Muscle of back (tissue), 11 donors: ENCODE data around the gene TSPO. TPM values are rescaled to one million over a fixed set of nuclear protein-coding genes. Genes with fewer than 3 reads are reported as not detected.
A peak's percentile ranks its signal among the peaks of the same experiment; 100 is the strongest.

Source experiments
- DNase-seq, 3 donors: peaks; one replicate each; pipeline versions ENCODE4 v3.0.0 to v3.0.0-alpha.2; 2013
- polyA plus RNA-seq, 10 donors: library from polyadenylated mRNA; unstranded; fragments of 120-200 nt; gene quantifications; one replicate each; pipeline ENCODE4 v1.2.1, GENCODE V29; 2013; ENCODE audit not compliant: insufficient read length in 10 of 10

TSPO gene
- polyA plus RNA-seq, 10 donors: 38.7 to 80.9 (median 53.9) TPM

DNA sequence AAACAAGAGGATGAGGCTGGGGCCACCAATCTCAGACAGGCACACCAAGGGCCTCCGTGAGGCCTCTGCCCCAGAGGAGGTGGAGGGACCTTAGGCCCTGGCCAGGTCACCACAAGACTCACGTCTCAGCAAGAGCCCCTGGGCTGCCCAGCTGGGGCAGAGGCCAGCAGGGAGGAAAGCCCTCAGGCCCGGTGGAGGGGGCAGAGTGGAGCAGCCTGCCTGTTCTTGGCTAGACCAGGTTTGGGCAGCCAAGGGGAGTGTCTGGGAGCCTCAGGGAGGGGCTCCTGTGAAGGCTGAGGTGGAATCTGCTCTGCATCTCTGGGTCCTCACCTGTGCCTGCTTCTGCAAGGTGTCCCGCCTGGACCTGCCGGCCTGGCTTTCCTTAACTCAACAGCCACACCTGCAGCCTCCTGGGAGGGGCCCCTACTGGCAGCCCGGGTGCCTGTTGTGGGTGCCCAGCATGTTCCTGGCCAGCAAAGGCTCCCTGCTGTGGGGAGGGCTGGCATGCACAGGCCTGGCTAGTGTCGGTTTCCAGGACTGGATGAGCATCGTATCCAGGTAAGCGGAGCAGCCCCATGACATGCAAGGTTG is 23.7 kb downstream of the TSPO start:
- DNase-seq: no peak

DNA sequence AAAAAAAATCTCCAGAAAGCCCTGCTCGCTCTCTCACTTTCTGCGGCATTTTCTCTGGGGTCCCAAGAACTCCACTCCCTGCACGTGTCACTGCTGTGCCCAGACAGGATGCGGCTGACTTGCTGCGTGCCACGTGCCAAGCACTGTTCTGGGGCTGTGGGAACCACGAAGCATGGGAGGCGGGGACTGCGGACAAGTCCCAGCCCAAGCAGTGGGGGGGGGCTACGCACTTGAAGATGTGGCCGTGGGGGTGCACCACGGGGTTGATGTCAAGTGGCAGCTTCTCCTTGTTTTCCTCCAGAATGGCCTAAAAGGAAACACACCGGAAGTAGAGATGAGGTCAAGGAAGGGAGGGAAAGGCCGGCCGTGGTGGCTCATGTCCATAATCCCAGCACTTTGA is 24.7 kb downstream of the TSPO start:
- no peak for DNase-seq

DNA sequence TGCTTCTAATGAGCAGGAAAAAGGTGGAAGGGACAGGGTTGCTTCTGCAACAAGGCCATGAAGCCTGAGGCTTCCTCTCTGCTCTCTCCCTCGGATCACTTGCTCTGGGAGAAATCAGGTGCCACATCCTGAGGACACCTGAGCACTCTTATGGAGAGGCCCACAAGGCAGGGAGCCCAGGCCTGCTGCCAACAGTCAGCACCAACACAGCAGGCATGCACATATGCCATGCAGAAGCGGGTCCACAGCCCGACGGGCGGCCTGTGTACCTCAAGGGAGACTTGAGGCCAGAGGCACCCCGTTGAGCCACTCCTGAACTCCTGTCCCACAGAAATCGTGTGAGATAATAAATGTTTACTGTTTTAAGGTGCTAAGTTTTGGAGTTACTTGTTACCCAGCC is 26.1 kb downstream of the TSPO start:
- no peak for DNase-seq

DNA sequence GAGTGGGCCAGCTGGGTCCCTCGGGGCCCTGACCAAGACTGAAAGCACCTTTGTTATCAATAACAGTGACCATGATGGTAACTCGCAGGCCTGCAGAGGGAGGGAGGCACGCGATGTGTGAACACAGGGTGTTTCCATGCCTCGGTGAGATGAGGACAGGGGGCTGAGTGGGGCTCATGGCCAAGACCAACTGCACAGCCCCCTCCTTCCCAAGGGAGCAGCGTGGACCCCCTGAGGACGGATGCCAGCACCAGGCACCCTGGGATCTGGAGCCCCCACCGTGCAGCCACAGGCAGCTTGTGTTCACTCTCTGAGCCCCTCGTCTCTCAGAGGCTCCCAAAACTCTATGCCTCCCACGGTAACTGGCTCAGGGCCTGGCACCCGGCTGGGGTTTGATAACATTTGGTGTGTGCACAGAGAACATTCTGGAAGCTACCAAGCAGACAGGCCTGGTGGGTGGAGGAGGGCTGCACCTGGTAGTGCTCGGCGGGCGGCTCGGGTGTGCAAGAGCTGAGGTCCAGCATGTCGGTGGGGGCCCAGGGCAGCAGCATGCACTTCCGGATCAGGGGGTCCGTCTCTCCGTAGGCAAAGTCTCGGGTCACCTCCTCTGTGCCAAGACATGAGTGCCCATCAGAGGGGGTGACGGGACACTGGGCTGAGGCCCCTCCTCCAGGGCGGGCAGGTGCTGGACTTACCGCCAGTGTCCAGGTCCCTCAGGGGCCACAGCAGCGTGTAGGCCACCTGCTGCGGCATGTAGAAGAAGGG is 28.0 kb downstream of the TSPO start:
- DNase-seq: no peak

DNA sequence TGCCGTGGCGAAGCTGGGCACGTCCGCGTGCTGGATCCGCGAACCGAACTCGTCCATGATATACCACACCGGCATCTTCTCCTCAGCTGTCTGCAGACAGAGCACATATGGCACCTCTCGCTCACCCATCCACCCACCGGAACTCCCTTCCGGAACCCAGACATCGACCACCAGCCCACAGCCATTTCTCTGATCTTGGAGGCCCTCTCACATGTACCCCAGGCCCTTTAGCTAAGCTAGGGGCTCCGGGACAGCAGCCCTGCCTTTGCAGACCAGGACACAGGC is 28.5 kb downstream of the TSPO start:
- no peak for DNase-seq

DNA sequence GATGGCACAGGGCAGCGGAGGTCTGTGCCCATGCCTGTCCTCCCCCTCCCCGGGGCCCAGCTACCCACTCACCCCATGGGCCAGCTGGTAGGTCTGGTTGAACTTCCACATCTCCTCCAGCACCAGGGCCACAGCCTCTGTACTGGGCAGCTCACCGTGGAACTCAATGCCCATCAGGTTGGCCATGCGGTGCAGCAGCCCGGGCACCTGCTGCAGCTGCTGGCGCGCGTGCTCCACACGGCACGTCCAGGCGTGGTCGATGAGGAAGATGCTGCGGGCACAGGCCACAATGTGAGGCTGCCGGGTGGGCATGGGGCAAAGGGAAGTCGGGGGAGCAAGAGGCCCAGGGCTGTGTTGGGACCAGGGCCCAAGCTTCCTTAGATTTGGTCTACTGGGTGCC is 29.3 kb downstream of the TSPO start:
- no peak for DNase-seq

DNA sequence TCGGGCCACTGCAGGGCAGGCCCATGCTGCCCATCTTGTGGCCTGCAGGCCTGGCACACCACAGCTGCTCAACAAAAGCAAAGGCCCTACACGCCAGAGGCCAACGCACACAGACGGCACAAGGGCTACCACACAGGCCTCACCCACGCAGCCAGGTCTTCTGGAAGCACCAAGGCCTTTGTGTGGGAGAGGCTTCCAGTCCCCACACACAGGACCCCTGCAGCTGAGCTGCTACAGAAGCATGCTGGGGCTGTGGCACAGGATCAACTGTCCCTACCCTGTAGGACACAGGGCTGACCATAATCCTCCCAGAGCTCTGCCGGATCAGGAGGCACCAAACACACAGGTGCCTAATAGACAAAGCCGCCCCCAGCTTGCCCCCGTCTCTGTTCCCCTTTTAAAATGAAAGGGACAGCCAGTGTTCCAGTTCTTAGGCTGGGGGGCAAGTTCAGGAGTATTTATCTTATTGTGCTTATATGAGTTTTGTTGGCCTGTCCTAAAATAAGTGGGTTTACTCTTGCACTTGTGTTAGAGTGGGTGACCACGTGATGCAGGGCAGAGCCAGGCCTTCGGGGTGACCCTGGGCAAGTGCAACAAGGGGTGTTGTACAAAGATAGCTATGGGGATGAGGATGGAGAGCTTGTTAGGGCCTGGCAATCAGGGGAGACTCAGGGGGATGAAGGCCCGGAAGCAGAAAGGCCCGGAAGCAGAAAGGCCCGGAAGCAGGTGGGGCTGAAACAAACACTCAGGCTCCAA is 30.1 kb downstream of the TSPO start:
- DNase-seq: no peak

DNA sequence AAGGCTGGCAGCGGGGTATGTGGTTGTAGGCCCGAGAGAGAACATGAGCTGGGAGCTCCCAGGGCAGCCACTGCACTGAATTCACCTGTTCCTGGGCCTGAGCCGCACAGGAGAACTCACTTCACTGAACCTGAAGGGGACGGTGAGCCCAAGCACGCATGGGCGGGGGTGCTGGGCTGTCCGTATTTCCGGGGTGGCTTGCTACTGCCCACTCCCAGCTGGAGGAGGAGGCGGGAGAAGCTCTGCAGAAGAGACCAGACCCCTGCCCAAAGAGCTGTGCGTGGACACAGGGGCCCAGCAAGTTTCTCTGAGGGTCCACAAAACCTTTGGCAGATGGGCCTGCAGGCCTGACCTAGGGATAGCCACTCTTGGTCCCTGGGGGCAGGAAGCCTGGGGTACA is 30.8 kb downstream of the TSPO start:
- no peak for DNase-seq

DNA sequence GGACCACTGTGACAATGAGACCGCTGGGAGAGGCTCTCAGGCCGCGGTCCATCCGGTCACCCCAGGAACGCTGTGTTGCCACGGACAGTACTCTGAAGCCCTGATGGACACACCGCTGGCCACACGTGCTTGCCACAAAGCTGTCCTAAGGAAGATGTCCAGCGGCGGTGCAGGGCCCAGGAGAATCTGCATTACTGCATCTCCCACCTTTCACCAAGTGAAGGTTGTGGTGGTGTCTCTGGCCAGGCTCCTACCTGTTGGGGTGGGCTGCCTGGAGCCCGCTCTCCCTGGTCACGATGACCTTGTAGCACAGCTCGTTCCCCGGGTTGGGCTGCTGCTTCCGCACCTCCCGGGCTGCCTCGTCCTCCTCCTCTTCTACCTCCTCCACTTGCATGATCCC is 31.4 kb downstream of the TSPO start:
- no peak for DNase-seq

DNA sequence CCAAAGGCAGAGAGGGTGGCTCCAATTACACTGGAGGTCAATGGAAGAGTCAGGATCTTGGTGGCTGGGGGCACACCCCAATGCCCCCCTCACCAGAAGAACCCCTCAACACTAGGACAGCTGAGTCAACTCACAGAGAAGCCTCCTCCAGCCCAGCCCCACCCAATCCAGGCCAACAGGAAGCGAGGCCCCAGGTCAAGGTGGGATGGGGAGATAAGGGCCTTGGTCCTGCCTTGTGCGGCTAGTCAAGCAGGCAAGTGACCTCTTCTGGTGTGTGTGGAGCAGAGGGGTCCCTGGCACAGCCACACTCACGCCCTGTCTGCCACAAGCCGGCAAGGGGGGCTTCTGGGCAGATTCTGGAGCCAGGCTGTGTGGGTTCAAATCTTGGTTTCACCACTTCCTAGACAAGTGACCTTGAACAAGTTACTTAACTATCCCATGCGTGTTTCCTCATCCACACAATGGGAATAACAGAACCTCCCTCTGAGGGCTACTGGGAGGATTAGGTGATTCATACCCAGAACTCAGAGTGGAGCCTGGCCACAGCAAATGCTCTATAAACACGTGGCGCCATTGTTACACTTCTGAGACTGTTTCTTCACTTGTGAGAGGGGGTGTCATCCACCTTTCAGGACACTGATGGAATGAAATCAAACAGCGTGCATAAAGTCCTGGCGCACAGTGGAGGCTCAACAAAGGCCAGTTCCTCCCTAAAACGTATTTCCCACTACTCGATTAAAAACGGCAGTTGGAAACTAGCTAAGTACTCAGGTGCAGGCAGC is 32.3 kb downstream of the TSPO start:
- no peak for DNase-seq

DNA sequence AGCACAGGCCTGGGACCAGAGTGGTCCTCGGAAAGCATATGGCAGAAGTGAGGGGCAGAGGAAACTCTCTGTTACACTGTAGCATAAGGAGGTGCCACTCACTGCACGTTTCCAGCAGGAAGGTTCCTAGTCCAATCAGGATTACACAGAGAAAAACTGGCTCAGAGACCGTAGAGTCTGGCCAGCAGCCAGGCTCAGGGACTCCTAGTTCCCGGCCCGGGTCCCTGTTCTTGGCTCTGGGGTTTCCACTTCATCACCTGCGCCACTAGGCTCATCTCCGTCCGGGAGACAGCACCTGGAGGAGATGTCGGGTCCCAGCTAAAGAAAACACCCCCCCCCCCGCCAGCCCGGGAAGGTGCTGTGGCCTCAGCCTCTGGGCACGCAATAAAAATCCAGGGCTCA is 34.5 kb downstream of the TSPO start:
- peak in 2 of 3 donors; percentile 35 to 57 for DNase-seq

DNA sequence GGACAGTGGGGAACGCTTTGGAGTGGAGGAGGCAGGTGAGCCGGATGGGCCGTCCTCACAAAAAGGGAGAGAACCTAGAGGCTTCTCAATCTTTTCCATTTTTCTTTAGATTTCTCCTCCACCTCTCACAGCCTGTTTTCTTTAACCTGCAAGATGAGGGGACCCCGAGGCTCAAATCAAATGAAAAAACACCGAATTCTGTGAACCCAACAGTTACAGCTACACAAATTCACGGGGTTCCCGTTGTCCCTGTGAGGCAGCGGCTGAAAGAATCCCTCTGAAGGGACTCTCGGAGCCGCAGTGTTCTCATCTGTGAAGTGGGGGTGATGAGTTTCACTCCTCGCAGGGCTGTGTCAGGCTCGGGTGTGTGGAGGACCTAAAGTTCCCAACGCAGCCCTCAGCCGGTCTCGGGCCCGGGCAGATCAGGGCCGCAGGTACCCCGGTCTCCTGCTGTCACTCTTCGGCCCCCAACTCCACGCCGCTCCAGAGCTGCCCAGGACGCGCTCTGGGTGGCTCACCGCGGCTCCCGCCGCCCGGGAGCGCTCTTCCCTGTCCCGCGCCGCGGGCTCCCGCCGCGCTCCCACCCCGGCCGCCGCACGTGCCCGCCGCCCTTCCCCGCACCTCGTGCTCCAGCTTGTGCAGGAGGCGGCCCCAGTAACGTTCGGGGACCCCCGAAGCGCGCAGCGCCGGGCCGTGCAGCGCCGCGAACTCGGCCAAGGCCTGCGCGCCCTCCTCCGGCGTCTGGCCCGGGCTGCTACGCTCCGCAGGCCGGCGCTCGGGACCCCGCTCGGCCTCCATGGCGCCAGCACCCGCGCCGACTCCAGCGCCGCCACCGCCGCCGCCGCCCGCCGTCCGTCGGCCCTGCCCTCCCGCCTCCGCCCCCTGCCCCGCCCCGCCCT is 35.2 kb downstream of the TSPO start, which contains the start of gene TTLL12:
Gene TTLL12, minus strand, starts transcription at position 863 of the 899 bp plus-strand sequence. Its CDS starts 65 bp downstream, at position 798.
- DNase-seq: peak; percentile 48 to 80 (median 57)

DNA sequence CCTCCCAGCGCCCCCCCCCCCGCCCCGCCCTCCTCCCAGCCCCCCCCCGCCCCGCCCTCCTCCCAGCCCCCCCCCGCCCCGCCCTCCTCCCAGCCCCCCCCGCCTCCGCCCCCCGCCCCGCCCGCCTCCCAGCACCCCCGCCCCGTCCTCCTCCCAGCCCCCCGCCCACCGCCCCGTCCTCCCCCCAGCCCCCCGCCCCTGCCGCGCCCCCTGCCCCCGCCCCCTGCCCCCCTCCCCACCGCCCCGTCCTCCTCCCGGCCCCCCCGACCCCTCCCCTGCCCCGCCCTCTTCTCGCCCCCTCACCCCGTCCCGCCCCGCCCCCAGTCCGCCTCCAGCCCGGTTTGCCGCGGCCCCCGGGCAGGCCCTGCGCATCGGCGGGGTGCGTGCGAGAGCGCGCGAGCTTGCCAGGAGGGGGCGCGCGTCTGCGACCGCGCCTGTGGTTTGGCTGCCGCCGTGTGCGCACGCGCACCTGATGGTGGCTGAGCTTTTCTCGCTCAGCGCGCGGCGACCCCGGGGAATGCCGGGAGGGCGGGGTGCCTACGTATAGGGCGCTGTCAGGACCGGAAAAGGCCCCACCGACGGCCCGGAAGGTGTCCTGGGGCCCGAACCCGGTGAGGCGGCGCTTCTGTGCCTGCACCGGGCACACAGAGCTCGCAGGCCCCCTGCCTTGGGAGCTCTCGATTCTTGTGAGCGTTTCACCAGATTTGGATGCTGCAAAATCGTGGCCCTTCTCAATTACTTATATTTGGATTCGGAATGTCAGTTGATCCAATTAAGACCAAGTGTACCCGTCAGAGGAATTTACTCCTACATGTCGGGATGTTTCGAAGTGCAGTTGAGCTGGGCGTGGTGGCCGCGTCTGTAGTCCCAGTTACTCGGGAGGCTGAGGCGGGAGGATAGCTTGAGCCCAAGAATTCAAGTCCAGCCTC is 36.1 kb downstream of the TSPO start:
- peak; percentile 96 to 98 (median 98) for DNase-seq

DNA sequence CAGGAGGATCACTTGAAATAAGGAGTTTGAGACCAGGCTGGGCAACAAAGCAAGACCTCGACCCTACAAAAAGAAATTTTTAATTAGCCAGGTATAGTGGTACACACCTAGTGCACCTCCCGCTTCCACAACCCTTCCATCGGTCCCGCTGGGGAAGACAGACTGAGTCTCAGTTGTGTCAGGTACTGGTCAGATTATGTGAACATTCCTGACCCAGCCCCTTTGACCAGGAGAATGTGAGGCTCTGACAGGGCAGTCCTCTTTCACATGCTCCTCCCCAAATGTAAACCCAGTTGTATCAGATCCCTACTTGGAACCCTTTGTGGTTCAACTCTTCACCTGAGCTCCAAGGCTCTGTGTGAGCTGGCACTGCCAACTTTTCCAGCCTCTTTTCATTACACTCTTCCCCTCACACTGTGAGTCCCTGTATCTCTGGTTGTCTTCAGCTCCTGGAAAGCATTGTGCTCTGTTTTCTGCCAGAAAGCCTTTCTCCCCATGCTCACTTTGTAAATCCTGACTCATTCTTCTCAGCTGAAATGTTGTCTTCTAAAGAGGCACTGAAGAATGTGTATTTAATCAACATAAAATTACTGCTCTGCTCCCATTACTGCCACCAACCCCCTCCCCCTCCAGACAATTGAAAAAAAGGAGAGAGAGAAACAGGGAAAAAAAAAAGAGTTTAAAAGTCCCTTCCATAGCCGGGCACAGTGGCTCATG is 37.6 kb downstream of the TSPO start:
- no peak for DNase-seq

DNA sequence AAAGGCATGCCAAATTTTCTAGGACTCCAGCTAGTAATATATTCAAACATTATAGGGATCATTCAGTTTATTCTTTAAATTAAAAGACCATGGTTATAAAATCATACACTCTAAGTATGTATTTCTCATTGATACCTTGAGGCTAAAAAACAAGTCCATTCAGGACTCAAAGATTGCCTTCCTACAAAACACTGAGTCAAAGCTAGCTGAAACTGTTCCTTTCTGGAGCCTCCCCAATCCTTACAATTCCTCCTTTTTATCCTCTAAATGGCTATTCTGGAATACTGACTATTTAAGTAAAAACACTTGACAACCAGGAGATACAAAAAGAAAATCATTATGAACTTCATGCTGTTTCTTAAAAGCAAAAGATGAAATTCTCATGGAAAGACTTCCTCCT is 40.5 kb downstream of the TSPO start:
- no peak for DNase-seq

DNA sequence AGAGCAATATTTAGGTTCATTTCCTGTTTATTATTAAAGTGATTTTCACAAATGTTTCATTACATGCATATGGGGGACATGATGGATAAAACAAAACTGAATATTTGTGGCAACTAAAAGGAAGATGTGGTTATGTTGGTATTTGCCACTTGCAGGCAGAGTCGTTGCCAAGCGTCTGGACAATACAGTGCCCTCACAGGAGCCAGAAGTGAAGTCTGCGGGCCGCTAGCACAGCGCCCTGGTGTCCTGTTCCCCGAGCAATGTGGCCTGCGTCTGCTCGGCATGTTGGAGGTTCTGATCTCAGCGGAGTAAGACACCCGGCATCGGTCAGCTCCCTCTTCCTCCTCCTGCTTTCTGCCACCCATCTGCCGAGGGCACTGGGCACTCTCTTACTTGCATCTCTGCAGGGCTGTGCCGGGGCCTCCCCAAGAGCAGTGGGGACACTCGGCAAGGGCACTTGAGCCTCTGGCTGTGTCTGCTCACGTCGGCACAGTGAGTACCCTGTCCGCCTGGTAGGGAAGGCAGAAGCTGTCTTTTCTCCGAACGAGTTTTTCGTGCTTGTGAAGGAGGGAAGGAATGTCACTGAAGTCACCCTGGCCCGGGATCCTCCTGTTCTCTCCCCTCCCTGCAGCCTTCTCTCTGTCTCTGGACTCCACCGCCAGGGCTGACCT is 46.0 kb downstream of the TSPO start:
- no peak for DNase-seq

DNA sequence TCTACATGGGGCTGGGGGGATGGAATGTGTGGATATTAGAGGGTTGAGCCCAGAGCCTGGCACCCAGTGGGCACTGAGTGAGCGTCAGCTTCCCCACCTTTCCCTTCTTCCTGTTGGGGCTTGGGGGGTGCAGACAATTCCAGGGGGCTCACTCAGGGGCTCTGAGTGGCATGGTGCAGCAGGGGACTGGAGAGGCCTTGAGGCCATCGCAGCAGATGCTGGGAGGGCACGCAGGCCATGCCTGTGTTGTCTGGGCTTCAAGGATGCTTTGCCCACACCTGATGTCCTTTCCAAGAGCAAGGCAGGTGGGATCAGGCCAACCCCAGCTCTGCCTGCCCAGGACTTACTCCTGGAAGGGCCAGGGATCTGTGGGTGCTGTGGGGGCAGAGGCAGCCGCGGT is 46.8 kb downstream of the TSPO start:
- no peak for DNase-seq

DNA sequence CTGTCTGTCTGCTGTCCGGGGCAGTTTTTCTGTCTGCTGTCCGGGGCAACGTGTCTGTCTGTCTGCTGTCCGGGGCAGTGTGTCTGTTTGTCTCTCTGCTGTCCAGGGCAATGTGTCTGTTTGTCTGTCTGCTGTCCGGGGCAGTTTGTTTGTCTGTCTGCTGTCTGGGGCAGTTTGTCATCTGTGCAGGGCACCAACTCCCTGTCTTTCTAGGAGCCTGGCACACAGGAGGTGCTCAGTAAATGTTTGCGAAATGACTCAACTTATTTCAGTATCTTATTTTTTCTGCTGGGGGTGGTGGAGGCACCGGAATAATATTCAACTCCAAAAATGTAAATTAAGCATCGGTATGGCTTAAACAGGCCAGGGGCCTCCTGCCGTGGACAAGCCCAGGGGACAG is 47.6 kb downstream of the TSPO start:
- DNase-seq: no peak

DNA sequence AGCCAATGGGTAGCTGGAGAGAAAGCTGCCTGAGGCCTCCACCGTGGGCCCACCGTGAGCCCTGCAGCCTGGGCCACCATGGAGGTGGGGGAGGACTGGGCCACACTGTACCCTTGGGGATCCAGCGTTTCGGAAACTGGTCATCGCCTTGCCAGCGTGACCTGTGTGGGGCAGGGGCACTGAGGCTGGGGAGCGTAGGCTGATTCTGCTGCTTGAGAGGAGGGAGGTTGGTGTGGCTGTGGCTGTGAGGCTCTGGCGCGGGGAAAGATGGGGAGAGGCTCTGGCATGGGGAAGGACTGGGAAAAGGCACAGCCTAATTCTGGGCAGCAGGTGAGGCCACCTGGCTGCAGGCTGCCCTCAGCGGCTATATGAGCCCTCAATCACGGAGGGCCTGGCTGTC is 48.2 kb downstream of the TSPO start:
- no peak for DNase-seq
